GM23338 (cell line): ENCODE data around the gene HSD11B1. TPM values are rescaled to one million over a fixed set of nuclear protein-coding genes. Genes with fewer than 3 reads are reported as not detected.

Source experiments
- ATAC-seq: fragments of 200-7000 bp; cut with Tn5 transposase; 3 replicates; pipeline ENCODE4 v1.9.1; 2020
- DNase-seq: peaks from one replicate; pipeline ENCODE4 v3.0.0-alpha.2; 2015; ENCODE audit warnings: low spot score
- H2AFZ ChIP-seq: fragments of 200-600 bp; sonication (generic); 2 replicates; pipeline ENCODE4 v1.8.0; 2016; ENCODE audit warnings: antibody characterized with exemption, mild to moderate bottlenecking, moderate library complexity
- H3F3A ChIP-seq: fragments of 200-600 bp; sonication (generic); replicated peaks from 2 replicates; pipeline ENCODE4 v1.8.0; 2017; ENCODE audit warnings: antibody characterized with exemption, mixed run types, low read depth
- H3K27ac ChIP-seq: fragments of 200-600 bp; sonication (generic); 2 replicates; pipeline ENCODE4 v1.6.1; 2016; ENCODE audit warnings: low read depth
- H3K27me3 ChIP-seq: fragments of 200-600 bp; sonication (generic); 2 replicates; pipeline ENCODE4 v1.8.0; 2016; ENCODE audit warnings: mild to moderate bottlenecking, mixed run types, moderate library complexity; ENCODE audit not compliant: insufficient read depth
- H3K36me3 ChIP-seq: fragments of 200-600 bp; sonication (generic); 2 replicates; pipeline ENCODE4 v1.8.0; 2016; ENCODE audit warnings: mild to moderate bottlenecking; ENCODE audit not compliant: insufficient read depth
- H3K4me1 ChIP-seq: fragments of 200-600 bp; sonication (generic); 2 replicates; pipeline ENCODE4 v1.8.0; 2016; ENCODE audit warnings: mild to moderate bottlenecking, moderate library complexity; ENCODE audit not compliant: insufficient read depth
- H3K4me2 ChIP-seq: fragments of 200-600 bp; sonication (generic); 2 replicates; pipeline ENCODE4 v1.7.1; 2017; ENCODE audit warnings: mixed run types
- H3K4me3 ChIP-seq: fragments of 200-600 bp; sonication (generic); 2 replicates; pipeline ENCODE4 v1.6.1; 2016; ENCODE audit warnings: mixed run types
- H3K79me2 ChIP-seq: fragments of 200-600 bp; sonication (generic); replicated peaks from 2 replicates; pipeline ENCODE4 v1.8.0; 2017; ENCODE audit warnings: mild to moderate bottlenecking; ENCODE audit not compliant: insufficient read depth
- H3K9me2 ChIP-seq: fragments of 200-600 bp; sonication (generic); 2 replicates; pipeline ENCODE4 v1.8.0; 2017; ENCODE audit not compliant: insufficient read depth
- H4K20me1 ChIP-seq: fragments of 200-600 bp; sonication (generic); replicated peaks from 2 replicates; pipeline ENCODE4 v1.8.0; 2017; ENCODE audit warnings: mild to moderate bottlenecking; ENCODE audit not compliant: insufficient read depth
- H3K27ac Mint-ChIP-seq: 2 replicates; pipeline ENCODE4 v1.8.0; 2020; ENCODE audit warnings: inconsistent platforms, mild to moderate bottlenecking, moderate library complexity, mixed read lengths
- H3K27me3 Mint-ChIP-seq: 3 replicates; pipeline ENCODE4 v1.8.0; 2022; ENCODE audit warnings: low read depth, mild to moderate bottlenecking, moderate library complexity, mixed read lengths, inconsistent platforms; ENCODE audit not compliant: insufficient read depth, poor library complexity
- H3K36me3 Mint-ChIP-seq: 3 replicates; pipeline ENCODE4 v1.8.0; 2021; ENCODE audit warnings: low read depth, mild to moderate bottlenecking, inconsistent platforms, moderate library complexity, mixed read lengths
- H3K4me1 Mint-ChIP-seq: 3 replicates; pipeline ENCODE4 v1.8.0; 2020; ENCODE audit warnings: mild to moderate bottlenecking, inconsistent platforms, mixed read lengths
- H3K4me3 Mint-ChIP-seq: 3 replicates; pipeline ENCODE4 v1.8.0; 2021; ENCODE audit warnings: moderate library complexity, mild to moderate bottlenecking, inconsistent platforms, mixed read lengths
- H3K9me3 Mint-ChIP-seq: 3 replicates; pipeline ENCODE4 v1.8.0; 2020; ENCODE audit warnings: moderate library complexity, mild to moderate bottlenecking, inconsistent platforms, mixed read lengths
- CREB1 ChIP-seq: fragments of 250-450 bp; sonication (Bioruptor Pico); IDR thresholded peaks from 2 replicates; pipeline ENCODE4 v1.5.0; 2020; ENCODE audit warnings: low read depth, mild to moderate bottlenecking, moderate library complexity
- EZH2 ChIP-seq: fragments of 200-600 bp; sonication (generic); IDR thresholded peaks from one replicate; pipeline ENCODE4 v1.8.0; 2017; ENCODE audit warnings: antibody characterized with exemption, mild to moderate bottlenecking, low read depth; ENCODE audit not compliant: unreplicated experiment
- JUNB ChIP-seq: IDR thresholded peaks from one replicate; pipeline ENCODE4 v1.6.1; 2016; ENCODE audit warnings: antibody characterized with exemption; ENCODE audit not compliant: unreplicated experiment
- NANOG ChIP-seq: IDR thresholded peaks from 2 replicates; pipeline ENCODE4 v1.6.1; 2016; ENCODE audit warnings: antibody characterized with exemption, borderline replicate concordance
- POLR2AphosphoS5 ChIP-seq: IDR thresholded peaks from 2 replicates; pipeline ENCODE4 v1.6.1; 2016; ENCODE audit warnings: antibody characterized with exemption, low read depth
- ZNF114 ChIP-seq: fragments of 250-450 bp; sonication (Bioruptor Pico); IDR thresholded peaks from 2 replicates; pipeline ENCODE4 v1.5.0; 2020; ENCODE audit warnings: mild to moderate bottlenecking, moderate library complexity
- ZNF331 ChIP-seq: fragments of 250-450 bp; sonication (Bioruptor Pico); IDR thresholded peaks from 2 replicates; pipeline ENCODE4 v1.5.0; 2020; ENCODE audit warnings: low read depth, mild to moderate bottlenecking, moderate library complexity
- long read RNA-seq: library from polyadenylated mRNA; unstranded; transcript quantifications from one replicate; pipeline ENCODE4 v2.0.0, GENCODE V29; 2020; ENCODE audit not compliant: unreplicated experiment
- polyA plus RNA-seq: library from polyadenylated mRNA; unstranded; fragments of >200 nt; fragmentation: Nextera tagmentation; extraction: Ambion mirVana; gene quantifications from 2 replicates; pipeline ENCODE4 v1.2.1, GENCODE V29; 2016
- total RNA-seq: library from RNA; depleted of rRNA; stranded (reverse); fragments of >200 nt; shearing (Covaris generic); gene quantifications from 2 replicates; pipeline ENCODE4 v1.2.3, GENCODE V29; 2014; rRNA removed
- TF ChIP-seq, protein P1 (sequence below): fragments of 250-450 bp; sonication (Bioruptor Pico); IDR thresholded peaks from 2 replicates; pipeline ENCODE4 v1.5.0; 2020; ENCODE audit warnings: mild to moderate bottlenecking, moderate library complexity
- TF ChIP-seq, protein P2 (sequence below): IDR thresholded peaks from 2 replicates; pipeline ENCODE4 v1.6.1; 2016; ENCODE audit warnings: antibody characterized with exemption
- TF ChIP-seq, protein P3 (sequence below): IDR thresholded peaks from one replicate; pipeline ENCODE4 v1.6.1; 2018; ENCODE audit warnings: antibody characterized with exemption; ENCODE audit not compliant: unreplicated experiment
- TF ChIP-seq, protein P4 (sequence below), 2 experiments: fragments of 200-600 bp in 1 of 2; sonication (generic) in 1 of 2; conservative IDR thresholded peaks; 2 replicates each; pipeline versions ENCODE4 v1.5.1 to v1.6.1; 2016 to 2017; ENCODE audit warnings: antibody characterized with exemption in 2 of 2, low read depth in 2 of 2, mild to moderate bottlenecking in 2 of 2, moderate library complexity in 1 of 2

Gene HSD11B1
- total RNA-seq (not detected in 2 replicates), polyA plus RNA-seq (not detected in 2 replicates)
- long read RNA-seq, result 0 reads

DNA sequence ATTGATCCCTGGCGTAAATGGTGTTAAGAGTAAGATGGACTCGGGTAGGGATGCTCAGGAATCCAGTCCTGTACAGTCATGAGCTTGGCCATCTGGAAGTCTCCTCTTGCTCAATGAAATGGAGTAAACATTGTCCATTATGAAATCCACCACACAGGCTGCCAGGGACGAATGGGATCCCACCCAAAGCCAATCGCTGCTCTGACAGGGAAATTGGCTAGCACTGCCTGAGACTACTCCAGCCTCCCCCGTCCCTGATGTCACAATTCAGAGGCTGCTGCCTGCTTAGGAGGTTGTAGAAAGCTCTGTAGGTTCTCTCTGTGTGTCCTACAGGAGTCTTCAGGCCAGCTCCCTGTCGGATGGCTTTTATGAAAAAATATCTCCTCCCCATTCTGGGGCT, at the start of gene HSD11B1:
Gene HSD11B1 (plus strand): TSS at position 263 of the 400 bp plus-strand sequence. CDS start 97 bp downstream, at position 360.
- H3K36me3 Mint-ChIP-seq, result no peaks in the 10 kb centered on the region
- no peaks in the 10 kb centered on the region for H3K9me3 Mint-ChIP-seq
- Histone ChIP-seq H3K4me2 (no peak within 1 kb of the TSS), H3K4me1 (no peaks in the 10 kb centered on the region; the same call in 1 of the 2 replicates), H3K4me3 (no peak within 1 kb of the TSS), H4K20me1 (no peaks in the 10 kb centered on the region), H3K9me2 (no peaks in the 10 kb centered on the region), H3K36me3 (no peaks in the 10 kb centered on the region), H3F3A (no peaks in the 10 kb centered on the region), H3K27me3 (no peaks in the 10 kb centered on the region), H3K79me2 (no peaks in the 10 kb centered on the region), H3K27ac (no peak within 1 kb of the TSS), H2AFZ (no peak within 1 kb of the TSS)
- H3K27ac Mint-ChIP-seq, result no peak within 1 kb of the TSS
- peaks cover 4% of the 10 kb centered on the region; the same call in 2 of the 3 replicates for H3K4me1 Mint-ChIP-seq
- no peaks in the 10 kb centered on the region for H3K27me3 Mint-ChIP-seq
- TF ChIP-seq, protein P1, sequence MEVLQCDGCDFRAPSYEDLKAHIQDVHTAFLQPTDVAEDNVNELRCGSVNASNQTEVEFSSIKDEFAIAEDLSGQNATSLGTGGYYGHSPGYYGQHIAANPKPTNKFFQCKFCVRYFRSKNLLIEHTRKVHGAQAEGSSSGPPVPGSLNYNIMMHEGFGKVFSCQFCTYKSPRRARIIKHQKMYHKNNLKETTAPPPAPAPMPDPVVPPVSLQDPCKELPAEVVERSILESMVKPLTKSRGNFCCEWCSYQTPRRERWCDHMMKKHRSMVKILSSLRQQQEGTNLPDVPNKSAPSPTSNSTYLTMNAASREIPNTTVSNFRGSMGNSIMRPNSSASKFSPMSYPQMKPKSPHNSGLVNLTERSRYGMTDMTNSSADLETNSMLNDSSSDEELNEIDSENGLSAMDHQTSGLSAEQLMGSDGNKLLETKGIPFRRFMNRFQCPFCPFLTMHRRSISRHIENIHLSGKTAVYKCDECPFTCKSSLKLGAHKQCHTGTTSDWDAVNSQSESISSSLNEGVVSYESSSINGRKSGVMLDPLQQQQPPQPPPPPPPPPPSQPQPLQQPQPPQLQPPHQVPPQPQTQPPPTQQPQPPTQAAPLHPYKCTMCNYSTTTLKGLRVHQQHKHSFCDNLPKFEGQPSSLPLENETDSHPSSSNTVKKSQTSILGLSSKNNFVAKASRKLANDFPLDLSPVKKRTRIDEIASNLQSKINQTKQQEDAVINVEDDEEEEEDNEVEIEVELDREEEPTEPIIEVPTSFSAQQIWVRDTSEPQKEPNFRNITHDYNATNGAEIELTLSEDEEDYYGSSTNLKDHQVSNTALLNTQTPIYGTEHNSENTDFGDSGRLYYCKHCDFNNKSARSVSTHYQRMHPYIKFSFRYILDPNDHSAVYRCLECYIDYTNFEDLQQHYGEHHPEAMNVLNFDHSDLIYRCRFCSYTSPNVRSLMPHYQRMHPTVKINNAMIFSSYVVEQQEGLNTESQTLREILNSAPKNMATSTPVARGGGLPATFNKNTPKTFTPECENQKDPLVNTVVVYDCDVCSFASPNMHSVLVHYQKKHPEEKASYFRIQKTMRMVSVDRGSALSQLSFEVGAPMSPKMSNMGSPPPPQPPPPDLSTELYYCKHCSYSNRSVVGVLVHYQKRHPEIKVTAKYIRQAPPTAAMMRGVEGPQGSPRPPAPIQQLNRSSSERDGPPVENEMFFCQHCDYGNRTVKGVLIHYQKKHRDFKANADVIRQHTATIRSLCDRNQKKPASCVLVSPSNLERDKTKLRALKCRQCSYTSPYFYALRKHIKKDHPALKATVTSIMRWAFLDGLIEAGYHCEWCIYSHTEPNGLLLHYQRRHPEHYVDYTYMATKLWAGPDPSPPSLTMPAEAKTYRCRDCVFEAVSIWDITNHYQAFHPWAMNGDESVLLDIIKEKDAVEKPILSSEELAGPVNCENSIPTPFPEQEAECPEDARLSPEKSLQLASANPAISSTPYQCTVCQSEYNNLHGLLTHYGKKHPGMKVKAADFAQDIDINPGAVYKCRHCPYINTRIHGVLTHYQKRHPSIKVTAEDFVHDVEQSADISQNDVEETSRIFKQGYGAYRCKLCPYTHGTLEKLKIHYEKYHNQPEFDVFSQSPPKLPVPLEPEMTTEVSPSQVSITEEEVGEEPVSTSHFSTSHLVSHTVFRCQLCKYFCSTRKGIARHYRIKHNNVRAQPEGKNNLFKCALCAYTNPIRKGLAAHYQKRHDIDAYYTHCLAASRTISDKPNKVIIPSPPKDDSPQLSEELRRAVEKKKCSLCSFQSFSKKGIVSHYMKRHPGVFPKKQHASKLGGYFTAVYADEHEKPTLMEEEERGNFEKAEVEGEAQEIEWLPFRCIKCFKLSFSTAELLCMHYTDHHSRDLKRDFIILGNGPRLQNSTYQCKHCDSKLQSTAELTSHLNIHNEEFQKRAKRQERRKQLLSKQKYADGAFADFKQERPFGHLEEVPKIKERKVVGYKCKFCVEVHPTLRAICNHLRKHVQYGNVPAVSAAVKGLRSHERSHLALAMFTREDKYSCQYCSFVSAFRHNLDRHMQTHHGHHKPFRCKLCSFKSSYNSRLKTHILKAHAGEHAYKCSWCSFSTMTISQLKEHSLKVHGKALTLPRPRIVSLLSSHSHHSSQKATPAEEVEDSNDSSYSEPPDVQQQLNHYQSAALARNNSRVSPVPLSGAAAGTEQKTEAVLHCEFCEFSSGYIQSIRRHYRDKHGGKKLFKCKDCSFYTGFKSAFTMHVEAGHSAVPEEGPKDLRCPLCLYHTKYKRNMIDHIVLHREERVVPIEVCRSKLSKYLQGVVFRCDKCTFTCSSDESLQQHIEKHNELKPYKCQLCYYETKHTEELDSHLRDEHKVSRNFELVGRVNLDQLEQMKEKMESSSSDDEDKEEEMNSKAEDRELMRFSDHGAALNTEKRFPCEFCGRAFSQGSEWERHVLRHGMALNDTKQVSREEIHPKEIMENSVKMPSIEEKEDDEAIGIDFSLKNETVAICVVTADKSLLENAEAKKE (CRISPR knock-in tag), result no peak
- no peak for TF ChIP-seq POLR2AphosphoS5
- TF ChIP-seq, protein P2, sequence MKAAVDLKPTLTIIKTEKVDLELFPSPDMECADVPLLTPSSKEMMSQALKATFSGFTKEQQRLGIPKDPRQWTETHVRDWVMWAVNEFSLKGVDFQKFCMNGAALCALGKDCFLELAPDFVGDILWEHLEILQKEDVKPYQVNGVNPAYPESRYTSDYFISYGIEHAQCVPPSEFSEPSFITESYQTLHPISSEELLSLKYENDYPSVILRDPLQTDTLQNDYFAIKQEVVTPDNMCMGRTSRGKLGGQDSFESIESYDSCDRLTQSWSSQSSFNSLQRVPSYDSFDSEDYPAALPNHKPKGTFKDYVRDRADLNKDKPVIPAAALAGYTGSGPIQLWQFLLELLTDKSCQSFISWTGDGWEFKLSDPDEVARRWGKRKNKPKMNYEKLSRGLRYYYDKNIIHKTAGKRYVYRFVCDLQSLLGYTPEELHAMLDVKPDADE, result no peak
- no peak for TF ChIP-seq ZNF331 (CRISPR knock-in tag)
- TF ChIP-seq, protein P3, sequence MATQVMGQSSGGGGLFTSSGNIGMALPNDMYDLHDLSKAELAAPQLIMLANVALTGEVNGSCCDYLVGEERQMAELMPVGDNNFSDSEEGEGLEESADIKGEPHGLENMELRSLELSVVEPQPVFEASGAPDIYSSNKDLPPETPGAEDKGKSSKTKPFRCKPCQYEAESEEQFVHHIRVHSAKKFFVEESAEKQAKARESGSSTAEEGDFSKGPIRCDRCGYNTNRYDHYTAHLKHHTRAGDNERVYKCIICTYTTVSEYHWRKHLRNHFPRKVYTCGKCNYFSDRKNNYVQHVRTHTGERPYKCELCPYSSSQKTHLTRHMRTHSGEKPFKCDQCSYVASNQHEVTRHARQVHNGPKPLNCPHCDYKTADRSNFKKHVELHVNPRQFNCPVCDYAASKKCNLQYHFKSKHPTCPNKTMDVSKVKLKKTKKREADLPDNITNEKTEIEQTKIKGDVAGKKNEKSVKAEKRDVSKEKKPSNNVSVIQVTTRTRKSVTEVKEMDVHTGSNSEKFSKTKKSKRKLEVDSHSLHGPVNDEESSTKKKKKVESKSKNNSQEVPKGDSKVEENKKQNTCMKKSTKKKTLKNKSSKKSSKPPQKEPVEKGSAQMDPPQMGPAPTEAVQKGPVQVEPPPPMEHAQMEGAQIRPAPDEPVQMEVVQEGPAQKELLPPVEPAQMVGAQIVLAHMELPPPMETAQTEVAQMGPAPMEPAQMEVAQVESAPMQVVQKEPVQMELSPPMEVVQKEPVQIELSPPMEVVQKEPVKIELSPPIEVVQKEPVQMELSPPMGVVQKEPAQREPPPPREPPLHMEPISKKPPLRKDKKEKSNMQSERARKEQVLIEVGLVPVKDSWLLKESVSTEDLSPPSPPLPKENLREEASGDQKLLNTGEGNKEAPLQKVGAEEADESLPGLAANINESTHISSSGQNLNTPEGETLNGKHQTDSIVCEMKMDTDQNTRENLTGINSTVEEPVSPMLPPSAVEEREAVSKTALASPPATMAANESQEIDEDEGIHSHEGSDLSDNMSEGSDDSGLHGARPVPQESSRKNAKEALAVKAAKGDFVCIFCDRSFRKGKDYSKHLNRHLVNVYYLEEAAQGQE, result no peak
- TF ChIP-seq EZH2, result no peak
- no peak for TF ChIP-seq NANOG
- TF ChIP-seq ZNF114 (CRISPR knock-in tag), result no peak
- no peak for TF ChIP-seq CREB1 (CRISPR knock-in tag)
- no peak for TF ChIP-seq JUNB
- TF ChIP-seq, protein P4, sequence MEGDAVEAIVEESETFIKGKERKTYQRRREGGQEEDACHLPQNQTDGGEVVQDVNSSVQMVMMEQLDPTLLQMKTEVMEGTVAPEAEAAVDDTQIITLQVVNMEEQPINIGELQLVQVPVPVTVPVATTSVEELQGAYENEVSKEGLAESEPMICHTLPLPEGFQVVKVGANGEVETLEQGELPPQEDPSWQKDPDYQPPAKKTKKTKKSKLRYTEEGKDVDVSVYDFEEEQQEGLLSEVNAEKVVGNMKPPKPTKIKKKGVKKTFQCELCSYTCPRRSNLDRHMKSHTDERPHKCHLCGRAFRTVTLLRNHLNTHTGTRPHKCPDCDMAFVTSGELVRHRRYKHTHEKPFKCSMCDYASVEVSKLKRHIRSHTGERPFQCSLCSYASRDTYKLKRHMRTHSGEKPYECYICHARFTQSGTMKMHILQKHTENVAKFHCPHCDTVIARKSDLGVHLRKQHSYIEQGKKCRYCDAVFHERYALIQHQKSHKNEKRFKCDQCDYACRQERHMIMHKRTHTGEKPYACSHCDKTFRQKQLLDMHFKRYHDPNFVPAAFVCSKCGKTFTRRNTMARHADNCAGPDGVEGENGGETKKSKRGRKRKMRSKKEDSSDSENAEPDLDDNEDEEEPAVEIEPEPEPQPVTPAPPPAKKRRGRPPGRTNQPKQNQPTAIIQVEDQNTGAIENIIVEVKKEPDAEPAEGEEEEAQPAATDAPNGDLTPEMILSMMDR (conservative IDR thresholded peaks at IDR 0.05; ENCODE audit: low read depth in 2 of 2), result no peak
- ATAC-seq, result no peak
- no peak for DNase-seq
- H3K4me3 Mint-ChIP-seq, result no peak within 1 kb of the TSS
